Mesangial cell (primary cell): Measurements from ENCODE around the gene MEA1. TPM values are rescaled to one million over a fixed set of nuclear protein-coding genes. Genes with fewer than 3 reads are reported as not detected.

Experiments used
- total RNA-seq: library from RNA; depleted of rRNA; stranded (reverse); fragments of >200 nt; gene quantifications from 2 replicates; pipeline ENCODE4 v1.2.3, GENCODE V29; 2015

The MEA1 gene
- total RNA-seq: 41.8 and 70.6 TPM in 2 replicates

GRCh38 chr6:43013843-43014433 is at the start of gene MEA1, which contains the start of gene KLHDC3:
MEA1 (minus strand) TSS chr6:43013946; CDS start chr6:43013813, 133 bp downstream.
KLHDC3 (plus strand) TSS chr6:43014249; CDS start chr6:43017193, 2,944 bp downstream.

GRCh38 chr6:43059168-43060033 is 45.7 kb upstream of the MEA1 start, which contains the start of the genes KLC4 and MRPL2:
KLC4 (plus strand) TSS chr6:43059631; CDS start chr6:43061336, 1,705 bp downstream.
MRPL2 (minus strand) TSS chr6:43059434; CDS start chr6:43059381, 53 bp downstream.

GRCh38 chr6:43053545-43054205 is 39.9 kb upstream of the MEA1 start, which contains the start of gene CUL7:
CUL7 (minus strand) TSS chr6:43053851; CDS start chr6:43052788, 1,063 bp downstream.

GRCh38 chr6:43021270-43022047 is 7.7 kb upstream of the MEA1 start, which contains the start of gene RRP36:
RRP36 (plus strand) TSS chr6:43021623; CDS start chr6:43021655, 32 bp downstream.

DNA sequence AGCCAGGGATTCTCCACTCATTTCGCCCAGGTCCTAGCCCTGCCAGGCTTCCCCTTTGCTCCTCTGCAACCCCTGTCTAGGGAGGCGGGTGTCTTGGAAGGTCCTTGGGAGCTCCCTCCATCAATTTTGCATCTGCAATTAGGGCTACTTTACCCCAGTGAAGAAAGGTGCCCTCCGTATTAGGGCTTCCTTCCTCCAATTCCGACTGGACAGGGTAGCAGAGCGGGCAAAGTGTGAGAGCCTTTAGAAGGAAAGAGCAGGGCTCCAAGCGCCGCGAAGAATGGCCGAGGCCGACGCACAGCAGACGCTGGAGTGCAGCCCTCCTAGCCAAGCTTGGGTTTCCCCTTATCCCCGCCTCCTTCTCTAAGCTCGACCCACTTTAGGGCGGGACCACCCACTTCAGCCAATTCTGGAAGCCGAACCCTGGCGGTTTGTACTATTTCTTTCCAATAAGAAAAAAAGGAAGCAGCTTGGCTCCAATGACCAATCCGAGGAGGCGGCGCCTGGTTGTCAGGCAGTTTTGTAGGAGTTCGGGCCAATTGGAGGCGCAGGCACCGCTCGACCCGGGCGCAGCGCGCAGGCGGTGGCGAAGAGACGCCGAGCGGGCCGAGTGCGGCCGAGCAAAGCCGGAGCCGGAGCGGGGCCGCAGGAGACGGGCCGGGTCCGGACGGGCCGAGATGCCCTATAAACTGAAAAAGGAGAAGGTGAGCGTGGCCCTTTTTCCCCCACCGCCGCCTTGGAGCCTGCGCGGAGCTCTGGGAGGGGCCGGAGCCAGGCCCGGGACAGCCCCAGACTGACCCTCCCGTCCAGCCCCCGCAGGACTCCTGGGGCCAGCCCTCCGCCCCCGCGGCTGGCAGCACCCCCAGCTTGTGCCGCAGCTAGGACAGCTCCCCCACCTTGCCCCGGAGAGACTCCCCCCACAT is 29.5 kb downstream of the MEA1 start, which contains the start of gene PPP2R5D:
Gene PPP2R5D (plus strand): TSS at position 570 of the 923 bp plus-strand sequence. CDS start 108 bp downstream, at position 678.

DNA sequence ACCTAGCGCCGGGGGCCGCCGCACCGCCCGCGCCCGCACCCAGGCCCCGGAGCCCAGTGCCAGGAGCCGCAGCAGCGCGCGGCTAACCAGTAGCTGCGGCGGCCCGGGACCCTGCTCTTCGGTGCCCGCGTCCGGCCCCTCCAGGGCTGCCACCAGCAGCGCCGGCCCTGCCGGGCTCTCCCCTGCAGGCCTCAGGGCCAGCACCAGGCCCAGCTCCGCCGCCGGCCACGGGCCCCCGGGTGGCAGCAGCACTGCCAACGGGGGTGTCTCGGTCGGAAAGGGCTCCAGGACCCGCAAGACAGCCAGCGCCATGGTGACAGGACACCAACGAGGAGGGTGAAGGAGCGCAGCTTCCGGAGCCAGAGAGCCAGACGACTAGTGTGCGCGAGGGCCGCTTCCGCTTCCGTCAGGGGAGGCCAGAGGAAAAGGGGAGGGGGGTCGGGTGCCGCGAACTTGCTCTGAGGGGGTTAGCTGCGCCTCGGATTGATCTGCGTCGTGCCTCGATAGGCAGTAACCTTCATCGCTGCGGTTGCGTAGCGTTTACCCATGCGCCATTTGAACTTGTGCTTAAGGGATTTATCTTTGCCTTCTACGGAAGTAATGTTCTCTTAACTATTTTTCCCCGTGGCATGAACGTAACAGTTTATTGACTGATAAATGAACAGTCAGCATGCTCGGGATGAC is 34.8 kb downstream of the MEA1 start, which contains the start of gene PEX6:
Gene PEX6 (minus strand): TSS at position 343 of the 684 bp plus-strand sequence. CDS start 31 bp downstream, at position 312.

Other genes starting within 250 kb of the MEA1 start
- 3.3 and 6.7 TPM in 2 replicates for gene BICRAL, start 231.9 kb downstream of the MEA1 start, total RNA-seq
- 51.2 and 105 TPM in 2 replicates for gene RPL7L1, start 134.3 kb downstream of the MEA1 start, total RNA-seq
- gene PTCRA, start 97.9 kb downstream of the MEA1 start, total RNA-seq: not detected in 2 replicates
- gene CNPY3, start 84.5 kb downstream of the MEA1 start, total RNA-seq: 40.4 and 52.7 TPM in 2 replicates
- not detected in 2 replicates for gene GNMT, start 53.2 kb downstream of the MEA1 start, total RNA-seq
- gene PEX6, start 34.8 kb downstream of the MEA1 start, total RNA-seq: 17.1 and 40.4 TPM in 2 replicates
- gene PPP2R5D, start 29.4 kb downstream of the MEA1 start, total RNA-seq: 47.9 and 64.5 TPM in 2 replicates
- 90.0 and 96.8 TPM in 2 replicates for gene KLHDC3, start 303 bp upstream of the MEA1 start, total RNA-seq
- 46.6 and 114 TPM in 2 replicates for gene RRP36, start 7.7 kb upstream of the MEA1 start, total RNA-seq
- gene CUL7, start 39.9 kb upstream of the MEA1 start, total RNA-seq: 22.3 and 55.4 TPM in 2 replicates
- 35.0 and 40.7 TPM in 2 replicates for gene MRPL2, start 45.5 kb upstream of the MEA1 start, total RNA-seq
- 10.4 and 24.6 TPM in 2 replicates for gene KLC4, start 45.7 kb upstream of the MEA1 start, total RNA-seq
- 132 and 236 TPM in 2 replicates for gene PTK7, start 62.4 kb upstream of the MEA1 start, total RNA-seq
- 40.3 and 44.2 TPM in 2 replicates for gene SRF, start 157.3 kb upstream of the MEA1 start, total RNA-seq
- gene CUL9, start 168.2 kb upstream of the MEA1 start, total RNA-seq: 14.0 and 39.3 TPM in 2 replicates
- gene DNPH1, start 215.5 kb upstream of the MEA1 start, total RNA-seq: 90.3 and 107 TPM in 2 replicates
- under 0.01 and 0.13 TPM in 2 replicates for gene TTBK1, start 229.5 kb upstream of the MEA1 start, total RNA-seq